GM18505 (cell line): ENCODE measurements around the gene MIA.
"Not testable (repeated sequence)": the region's sequence is repeated elsewhere in the genome, so short reads cannot be mapped to it uniquely, and the experiment has no call there.

Experiments
- ATAC-seq: cut with Tn5 transposase; IDR thresholded peaks from one replicate; pipeline ENCODE4 v1.9.1; 2021; ENCODE audit not compliant: unreplicated experiment
- POLR2A ChIP-seq: IDR thresholded peaks from 4 replicates; pipeline ENCODE4 v1.6.1; 2011; ENCODE audit warnings: borderline replicate concordance; ENCODE audit not compliant: insufficient read depth, insufficient read length; ENCODE audit errors: extremely low read depth

Gene MIA

GRCh38 chr19:40774916-40775631 lies at the start of gene MIA:
MIA (plus strand) TSS chr19:40775521; CDS start chr19:40775543, 22 bp downstream.
- ATAC-seq = no peak
- no peak for TF ChIP-seq POLR2A

GRCh38 chr19:40726279-40726678 lies 49.0 kb upstream of the MIA start:
- no peak for ATAC-seq

GRCh38 chr19:40730065-40730464 lies 45.3 kb upstream of the MIA start:
- ATAC-seq = not testable (repeated sequence)

More at GRCh38 chr19:40726279-40726678, 49.0 kb upstream of the MIA start:
- TF ChIP-seq POLR2A = no peak

- not testable (repeated sequence) for ATAC-seq
Observed at GRCh38 chr19:40732304-40732703, 43.0 kb upstream of the MIA start.

GRCh38 chr19:40733149-40733548 lies 42.2 kb upstream of the MIA start:
- no peak for TF ChIP-seq POLR2A
- no peak for ATAC-seq

GRCh38 chr19:40735013-40735771 lies 40.1 kb upstream of the MIA start:
- ATAC-seq = no peak
- no peak for TF ChIP-seq POLR2A

GRCh38 chr19:40736661-40737060 lies 38.7 kb upstream of the MIA start:
- TF ChIP-seq POLR2A = no peak
- ATAC-seq = no peak

- no peak for ATAC-seq
Observed at GRCh38 chr19:40737102-40737644, 38.1 kb upstream of the MIA start.

GRCh38 chr19:40739030-40739839 lies 36.1 kb upstream of the MIA start:
- no peak for ATAC-seq
- no peak for TF ChIP-seq POLR2A

More at GRCh38 chr19:40737102-40737644, 38.1 kb upstream of the MIA start:
- no peak for TF ChIP-seq POLR2A

GRCh38 chr19:40739871-40740703 lies 35.2 kb upstream of the MIA start:
- no peak for TF ChIP-seq POLR2A
- ATAC-seq = no peak

GRCh38 chr19:40740747-40741146 lies 34.6 kb upstream of the MIA start:
- TF ChIP-seq POLR2A = no peak
- ATAC-seq = no peak

GRCh38 chr19:40741527-40742390 lies 33.6 kb upstream of the MIA start:
- ATAC-seq = no peak
- TF ChIP-seq POLR2A = no peak

- TF ChIP-seq POLR2A = no peak
- ATAC-seq = no peak
Observed at GRCh38 chr19:40742477-40742876, 32.8 kb upstream of the MIA start.
